Measurements from ENCODE around the gene MVP.
"Not testable (repeated sequence)": the region's sequence is repeated elsewhere in the genome, so short reads cannot be mapped to it uniquely, and the experiment has no call there.

Gene MVP

GRCh38 chr16:29871822-29872546 is 51.7 kb downstream of the MVP start:
- no peak for DNase-seq (ENCODE audit: low read depth in 2 of 2)

- DNase-seq (ENCODE audit: low read depth in 2 of 2) = no peak
Measured at GRCh38 chr16:29873319-29873718, 53.1 kb downstream of the MVP start.

- no peak for DNase-seq (ENCODE audit: low read depth in 2 of 2)
Measured at GRCh38 chr16:29875206-29875605, 54.9 kb downstream of the MVP start.

GRCh38 chr16:29876217-29876593 is 55.9 kb downstream of the MVP start:
- no peak for DNase-seq (ENCODE audit: low read depth in 2 of 2)

GRCh38 chr16:29876594-29877249 is 56.5 kb downstream of the MVP start:
- peak in 1 of 2 donors; percentile 26 for DNase-seq (ENCODE audit: low read depth in 2 of 2)

GRCh38 chr16:29877266-29877961 is 57.2 kb downstream of the MVP start:
- DNase-seq (ENCODE audit: low read depth in 2 of 2) = peak in 1 of 2 donors; percentile 61

- DNase-seq (ENCODE audit: low read depth in 2 of 2) = no peak
Measured at GRCh38 chr16:29878172-29878571, 57.9 kb downstream of the MVP start.

GRCh38 chr16:29881050-29881449 is 60.8 kb downstream of the MVP start:
- no peak for DNase-seq (ENCODE audit: low read depth in 2 of 2)

GRCh38 chr16:29883987-29884386 is 63.7 kb downstream of the MVP start:
- no peak for DNase-seq (ENCODE audit: low read depth in 2 of 2)

- DNase-seq (ENCODE audit: low read depth in 2 of 2) = not testable (repeated sequence)
Measured at GRCh38 chr16:29889372-29889771, 69.1 kb downstream of the MVP start.

- DNase-seq (ENCODE audit: low read depth in 2 of 2) = no peak
Measured at GRCh38 chr16:29891525-29892457, 71.5 kb downstream of the MVP start.

GRCh38 chr16:29892458-29892813 is 72.2 kb downstream of the MVP start:
- DNase-seq (ENCODE audit: low read depth in 2 of 2) = no peak

- no peak for DNase-seq (ENCODE audit: low read depth in 2 of 2)
Measured at GRCh38 chr16:29893553-29893952, 73.3 kb downstream of the MVP start.

- no peak for DNase-seq (ENCODE audit: low read depth in 2 of 2)
Measured at GRCh38 chr16:29894352-29894751, 74.1 kb downstream of the MVP start.

GRCh38 chr16:29896841-29897240 is 76.6 kb downstream of the MVP start:
- DNase-seq (ENCODE audit: low read depth in 2 of 2) = no peak

- no peak for DNase-seq (ENCODE audit: low read depth in 2 of 2)
Measured at GRCh38 chr16:29897333-29897732, 77.1 kb downstream of the MVP start.
